ENCODE data around the gene ADAMTSL2.

Gene ADAMTSL2

DNA sequence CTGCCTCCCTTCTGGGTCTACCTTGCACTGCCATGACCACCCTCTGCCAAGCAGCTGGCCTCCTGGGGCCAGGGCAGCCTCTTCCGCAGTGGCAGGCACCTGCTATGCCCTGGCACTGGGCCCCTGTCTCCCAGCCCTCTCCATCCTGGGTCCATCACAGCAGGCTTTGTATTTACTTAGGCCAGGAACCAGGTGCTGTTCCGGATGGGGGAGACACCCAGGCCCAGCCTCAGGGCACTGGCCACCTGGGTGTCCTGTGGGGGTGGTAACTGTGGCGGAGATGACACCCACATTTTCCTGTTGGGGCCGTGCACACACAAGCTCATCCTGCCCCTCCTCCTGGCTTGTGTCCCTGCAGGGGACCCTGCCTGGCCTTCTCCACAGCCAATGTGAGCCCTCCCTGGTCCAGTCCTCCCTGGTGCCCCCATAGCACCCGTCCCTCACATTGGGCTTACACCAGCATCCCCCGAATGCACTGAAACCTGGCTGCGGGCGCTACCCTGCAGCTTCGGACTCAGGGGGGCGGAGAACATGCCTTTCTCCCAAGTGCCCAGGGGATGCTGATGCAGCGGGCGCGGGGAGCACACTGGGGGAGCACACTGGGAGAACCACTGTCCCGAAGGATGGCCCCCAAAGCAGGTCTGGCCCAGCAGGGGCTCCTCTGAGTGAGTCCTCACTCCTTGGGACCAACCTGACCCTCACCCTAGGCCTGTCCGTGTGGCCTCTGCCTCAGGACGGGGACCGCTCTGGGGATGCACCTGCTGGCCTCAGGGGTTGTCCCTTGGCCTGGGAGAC is 56.8 kb downstream of the ADAMTSL2 start:
- no peak for DNase-seq

DNA sequence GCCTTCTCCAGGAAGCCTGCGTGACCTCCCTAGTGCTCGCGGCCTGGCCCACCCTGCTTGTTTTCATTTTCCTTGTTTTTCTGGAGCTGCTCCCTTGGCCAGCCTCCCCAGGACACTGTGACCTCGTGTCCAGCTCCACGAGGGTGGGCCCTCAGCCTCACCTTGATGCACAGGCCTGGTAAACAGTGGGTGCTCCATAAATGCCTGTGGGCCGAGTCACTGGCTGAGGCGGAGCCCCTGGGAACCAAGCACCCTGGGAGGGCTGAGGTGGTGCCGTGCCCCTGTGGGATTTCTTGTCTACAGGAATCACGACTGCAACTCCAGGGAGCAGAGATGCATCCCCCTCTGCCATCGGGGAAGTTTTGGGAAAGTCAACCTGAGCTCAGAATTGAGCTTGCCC is 57.5 kb downstream of the ADAMTSL2 start:
- DNase-seq, result no peak

- no peak for DNase-seq
Measured at GRCh38 chr9:133592731-133593409, 58.4 kb downstream of the ADAMTSL2 start.

GRCh38 chr9:133593587-133594253 is 59.2 kb downstream of the ADAMTSL2 start:
- no peak for DNase-seq

GRCh38 chr9:133594310-133594709 is 59.8 kb downstream of the ADAMTSL2 start:
- no peak for DNase-seq

DNA sequence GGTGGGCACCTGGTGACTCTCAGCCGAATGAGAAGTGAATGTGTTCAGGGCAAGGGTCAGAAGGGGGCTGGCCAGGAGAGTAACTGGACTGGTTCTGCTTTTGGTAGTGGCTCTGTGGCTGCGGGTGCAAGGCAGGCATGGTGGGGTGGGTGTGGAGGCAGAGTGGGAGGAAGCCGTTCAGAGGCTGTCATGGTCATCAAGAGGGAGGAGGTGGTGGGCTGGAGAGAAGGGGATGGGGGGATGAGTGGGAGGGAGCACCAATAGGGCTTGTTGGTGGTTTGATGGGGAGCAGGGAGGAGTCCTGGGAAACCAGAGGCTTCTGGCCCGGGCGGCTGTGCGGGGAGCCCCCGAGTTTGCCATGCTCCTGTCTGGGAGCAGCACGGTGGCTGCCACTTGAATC is 61.4 kb downstream of the ADAMTSL2 start:
- no peak for DNase-seq

- no peak for DNase-seq
Measured at GRCh38 chr9:133597316-133597957, 62.9 kb downstream of the ADAMTSL2 start.

DNA sequence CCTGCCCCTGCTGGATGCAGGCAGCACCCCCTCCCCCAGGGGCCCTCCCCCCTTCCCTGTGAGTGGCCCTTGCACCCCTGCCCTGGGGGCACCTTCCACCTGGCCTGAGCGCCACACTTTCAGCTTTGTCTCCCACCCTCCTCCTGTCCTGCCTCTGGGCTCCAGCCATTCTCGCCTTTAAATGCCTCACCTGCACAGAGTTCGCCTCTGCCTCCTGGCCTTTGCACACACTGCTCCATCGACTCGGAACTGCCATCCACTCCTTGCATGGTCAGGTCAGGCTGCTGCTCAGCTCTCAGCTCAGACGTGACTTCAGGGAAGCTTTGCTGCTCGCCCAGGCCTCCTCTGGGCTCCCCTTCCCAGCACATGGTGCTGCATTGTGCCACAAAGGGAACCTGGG is 64.5 kb downstream of the ADAMTSL2 start:
- no peak for DNase-seq

DNA sequence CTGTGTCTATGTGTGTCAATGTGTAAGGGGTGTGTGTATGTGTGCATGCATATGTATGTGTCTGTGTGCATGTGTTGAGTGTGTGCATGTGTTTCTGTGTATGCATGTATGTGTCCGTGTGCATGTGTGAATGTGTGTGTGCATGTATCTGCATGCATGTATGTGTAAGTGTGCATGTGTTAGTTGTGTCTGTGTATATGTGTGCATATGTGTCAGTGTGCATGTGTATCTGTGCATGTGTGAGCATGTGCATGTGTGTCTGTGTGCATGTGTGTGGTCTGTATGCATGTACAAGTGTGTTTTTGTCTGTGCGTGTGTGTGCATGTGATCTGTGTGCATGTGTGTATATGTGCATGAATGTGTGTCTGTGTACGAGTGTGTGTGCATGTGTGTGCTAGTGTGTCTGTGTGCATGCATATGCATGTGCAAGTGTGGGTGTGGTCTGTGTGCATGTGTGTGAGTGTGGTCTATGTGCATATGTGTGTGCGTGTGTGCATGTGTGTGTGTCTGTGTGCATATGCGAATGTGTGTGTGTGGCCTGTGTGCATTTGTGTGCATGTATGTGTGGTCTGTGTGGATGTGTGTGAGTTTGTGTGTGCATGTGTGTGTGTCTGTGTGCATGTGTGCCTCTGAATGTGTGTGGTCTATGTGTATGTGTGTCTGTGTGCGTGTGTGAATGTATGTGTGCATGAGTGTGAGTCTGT is 65.1 kb downstream of the ADAMTSL2 start:
- DNase-seq, result no peak

DNA sequence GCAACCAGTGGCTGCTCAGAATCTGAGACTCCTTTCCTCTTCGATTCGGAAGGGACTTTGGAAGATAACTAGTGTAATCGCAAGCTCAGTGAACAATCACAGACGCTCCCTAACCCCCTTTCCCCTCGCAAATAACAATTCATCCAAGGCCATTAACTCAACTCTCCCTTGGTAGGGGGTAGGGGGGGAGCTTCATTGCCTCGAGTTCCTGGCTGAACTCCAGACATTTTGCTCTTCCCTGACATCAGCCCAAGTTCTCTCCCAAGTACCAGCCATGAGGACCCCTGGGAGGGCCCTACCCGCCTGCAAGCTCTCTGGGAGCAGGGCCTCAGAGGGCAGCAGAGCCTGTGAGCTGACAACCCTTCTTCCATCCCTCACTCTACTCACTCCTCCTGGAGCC is 66.2 kb downstream of the ADAMTSL2 start:
- no peak for DNase-seq

- DNase-seq, result no peak
Measured at GRCh38 chr9:133601746-133602145, 67.2 kb downstream of the ADAMTSL2 start.

GRCh38 chr9:133602277-133602676 is 67.8 kb downstream of the ADAMTSL2 start:
- no peak for DNase-seq

GRCh38 chr9:133603135-133603927 is 68.8 kb downstream of the ADAMTSL2 start:
- no peak for DNase-seq

GRCh38 chr9:133604214-133604613 is 69.7 kb downstream of the ADAMTSL2 start:
- no peak for DNase-seq

GRCh38 chr9:133604856-133605255 is 70.4 kb downstream of the ADAMTSL2 start:
- DNase-seq, result no peak

- no peak for DNase-seq
Measured at GRCh38 chr9:133605446-133605845, 70.9 kb downstream of the ADAMTSL2 start.

- DNase-seq, result no peak
Measured at GRCh38 chr9:133605856-133606707, 71.6 kb downstream of the ADAMTSL2 start.

GRCh38 chr9:133606708-133607025 is 72.2 kb downstream of the ADAMTSL2 start:
- no peak for DNase-seq

GRCh38 chr9:133607381-133607780 is 72.9 kb downstream of the ADAMTSL2 start:
- no peak for DNase-seq

GRCh38 chr9:133607976-133608375 is 73.5 kb downstream of the ADAMTSL2 start:
- DNase-seq, result no peak

GRCh38 chr9:133608382-133608781 is 73.9 kb downstream of the ADAMTSL2 start:
- no peak for DNase-seq
